ENCODE measurements around the gene HMGXB3. TPM values are rescaled to one million over a fixed set of nuclear protein-coding genes. Genes with fewer than 3 reads are reported as not detected.

HMGXB3 gene
- total RNA-seq, 4 donors from 2014 or later, result 23.6 to 44.6 (median 29.4) TPM

GRCh38 chr5:149959406-149960236 lies 40.9 kb upstream of the HMGXB3 start:
- TF ChIP-seq CTCF (IDR thresholded peaks at IDR 0.05; ENCODE audit: low read depth), result no peak

DNA sequence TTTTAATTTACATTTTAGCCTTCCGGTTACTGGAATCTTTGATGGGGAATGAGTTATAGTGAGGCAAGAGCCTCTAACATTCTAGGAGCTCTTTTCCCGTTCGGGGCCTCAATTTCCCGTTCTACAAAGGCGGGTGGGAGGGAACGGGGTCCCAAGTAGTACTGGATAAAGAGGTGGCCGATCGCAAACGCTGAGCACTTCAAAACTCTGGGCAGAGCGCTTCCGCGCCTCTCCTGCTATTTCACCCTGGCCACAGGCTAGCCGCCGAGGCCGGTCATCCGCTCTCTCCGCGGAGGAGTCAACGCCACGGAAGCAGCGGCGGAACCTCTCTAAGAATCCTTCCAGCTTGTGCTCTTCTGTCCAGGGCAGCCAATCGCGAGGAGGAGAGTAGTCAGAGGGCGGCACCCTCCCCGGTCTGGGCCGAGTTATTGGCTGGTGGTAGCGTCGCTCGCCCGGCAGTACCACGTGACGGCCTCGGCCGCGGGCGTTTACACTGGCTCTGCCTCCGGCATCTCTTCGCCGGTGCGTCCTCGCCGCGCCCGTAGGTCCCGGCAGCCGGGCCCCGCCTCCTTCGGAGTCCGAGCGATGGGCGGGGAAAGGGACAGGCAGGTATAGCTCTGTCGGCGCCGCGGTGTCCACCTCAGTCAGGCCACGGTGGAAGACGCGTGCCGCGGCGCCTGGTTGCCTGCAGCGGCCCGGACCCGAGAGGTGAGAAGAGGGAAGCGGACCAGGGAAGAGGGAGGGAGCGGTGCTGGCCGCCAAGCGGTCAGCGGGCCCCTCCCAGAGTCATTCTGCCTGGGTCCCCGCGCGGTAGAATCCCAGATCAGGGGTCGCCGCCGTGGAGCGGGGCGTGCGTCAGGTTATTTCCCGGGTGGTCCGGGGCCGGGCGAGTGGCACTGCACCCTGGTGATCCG lies 40.0 kb upstream of the HMGXB3 start, which contains the start of gene SLC26A2:
TSS of gene SLC26A2 (plus strand) at position 487 of the 914 bp plus-strand sequence. CDS start 16,895 bp downstream, outside the sequence.
- no peak for TF ChIP-seq CTCF (IDR thresholded peaks at IDR 0.05; ENCODE audit: low read depth)

- no peak for TF ChIP-seq CTCF (IDR thresholded peaks at IDR 0.05; ENCODE audit: low read depth)
Measured at GRCh38 chr5:149961186-149961685, 39.3 kb upstream of the HMGXB3 start.

- TF ChIP-seq CTCF (IDR thresholded peaks at IDR 0.05; ENCODE audit: low read depth), result no peak
Measured at GRCh38 chr5:149961957-149962409, 38.6 kb upstream of the HMGXB3 start.

DNA sequence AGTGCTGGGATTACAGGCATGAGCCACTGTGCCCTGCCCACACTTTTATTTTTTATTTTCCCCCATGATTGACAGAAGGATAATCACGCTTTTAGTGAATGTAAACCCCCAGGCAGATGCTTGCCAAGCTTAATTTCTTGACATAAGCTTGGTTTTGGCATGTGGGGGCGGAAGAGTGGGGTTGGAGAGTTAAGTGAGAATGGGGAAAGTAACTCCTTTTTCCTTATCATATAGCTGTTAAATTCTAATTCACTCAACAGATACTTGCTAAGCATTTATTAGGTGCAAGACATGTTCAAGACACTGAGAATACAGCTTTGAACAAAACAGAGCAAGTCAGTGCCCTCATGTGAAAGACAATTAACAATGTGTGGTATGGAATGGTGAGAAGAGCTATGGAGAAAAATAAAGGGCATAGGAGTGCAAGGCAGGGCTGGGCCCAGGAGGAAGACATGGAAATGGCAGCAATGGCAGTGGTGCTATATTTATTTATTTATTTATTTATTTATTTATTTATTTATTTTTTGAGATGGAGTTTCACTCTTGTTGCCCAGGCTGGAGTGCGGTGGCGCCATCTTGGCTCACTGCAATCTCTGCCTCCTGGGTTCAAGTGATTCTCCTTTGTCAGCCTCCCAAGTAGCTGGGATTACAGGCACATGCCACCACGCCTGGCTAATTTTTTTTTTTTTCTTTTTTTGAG lies 37.8 kb upstream of the HMGXB3 start:
- no peak for TF ChIP-seq CTCF (IDR thresholded peaks at IDR 0.05; ENCODE audit: low read depth)

DNA sequence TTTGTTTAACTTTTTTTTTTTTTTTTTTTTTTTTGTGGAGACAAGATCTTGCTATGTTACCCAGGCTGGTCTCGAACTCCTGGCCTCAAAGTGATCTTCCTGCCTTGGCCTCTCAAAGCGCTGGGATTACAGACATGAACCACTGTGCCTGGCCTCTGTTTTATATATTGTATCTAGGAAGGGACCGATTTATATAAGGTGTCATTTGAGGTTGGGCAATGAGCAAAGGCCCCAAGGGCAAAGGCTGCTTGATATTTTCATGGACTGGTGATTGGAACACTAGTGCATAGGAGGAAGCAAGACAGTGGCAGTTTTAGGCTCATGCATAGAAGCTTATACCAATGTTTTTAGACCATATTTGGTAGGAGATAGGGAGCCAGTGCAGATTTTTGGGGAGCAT lies 36.8 kb upstream of the HMGXB3 start:
- TF ChIP-seq CTCF (IDR thresholded peaks at IDR 0.05; ENCODE audit: low read depth), result no peak

All from subcutaneous adipose tissue (tissue), 4 donors.